ENCODE data around the gene ARFIP2.

Gene ARFIP2

GRCh38 chr11:6482441-6482840 is 1.3 kb upstream of the ARFIP2 start:
- peak overlapping the region; percentile 100 for H3K27ac ChIP-seq
- TF ChIP-seq CTCF (IDR thresholded peaks at IDR 0.05) (no peak), ZFX (IDR thresholded peaks at IDR 0.05; ENCODE audit: borderline replicate concordance) (no peak)

GRCh38 chr11:6481924-6482275 is 769 bp upstream of the ARFIP2 start:
- no peak for TF ChIP-seq ZFX (IDR thresholded peaks at IDR 0.05; ENCODE audit: borderline replicate concordance)
- TF ChIP-seq CTCF (IDR thresholded peaks at IDR 0.05): no peak
- H3K27ac ChIP-seq: peak overlapping the region; percentile 100

GRCh38 chr11:6480299-6480914 is 724 bp downstream of the ARFIP2 start:
- TF ChIP-seq CTCF (IDR thresholded peaks at IDR 0.05): no peak
- TF ChIP-seq ZFX (IDR thresholded peaks at IDR 0.05; ENCODE audit: borderline replicate concordance): no peak
- peak overlapping the region; percentile 100 for H3K27ac ChIP-seq

- peak overlapping the region; percentile 100 for H3K27ac ChIP-seq
- TF ChIP-seq CTCF (IDR thresholded peaks at IDR 0.05) (no peak), ZFX (IDR thresholded peaks at IDR 0.05; ENCODE audit: borderline replicate concordance) (no peak)
Observed at GRCh38 chr11:6476571-6476970, 4.6 kb downstream of the ARFIP2 start.

- peak overlapping the region; percentile 100 for H3K27ac ChIP-seq
- peak; percentile 46 for TF ChIP-seq CTCF (IDR thresholded peaks at IDR 0.05)
- TF ChIP-seq ZFX (IDR thresholded peaks at IDR 0.05; ENCODE audit: borderline replicate concordance): no peak
Observed at GRCh38 chr11:6475936-6476335, 5.2 kb downstream of the ARFIP2 start.

- TF ChIP-seq ZFX (IDR thresholded peaks at IDR 0.05; ENCODE audit: borderline replicate concordance) (no peak), CTCF (IDR thresholded peaks at IDR 0.05) (no peak)
- peak overlapping the region; percentile 100 for H3K27ac ChIP-seq
Observed at GRCh38 chr11:6474806-6475500, 6.2 kb downstream of the ARFIP2 start.

GRCh38 chr11:6474413-6474792 is 6.7 kb downstream of the ARFIP2 start:
- no peak; the same call in 1 of the 2 replicates for TF ChIP-seq CTCF (IDR thresholded peaks at IDR 0.05)
- TF ChIP-seq ZFX (IDR thresholded peaks at IDR 0.05; ENCODE audit: borderline replicate concordance): no peak
- peak overlapping the region; percentile 100 for H3K27ac ChIP-seq

All from 22Rv1 (cell line).